ENCODE data around the gene AIF1L. TPM values are rescaled to one million over a fixed set of nuclear protein-coding genes. Genes with fewer than 3 reads are reported as not detected.

The AIF1L gene
- total and polyA plus RNA-seq, 2 of the 4 experiments (the other 2 are of a cell fraction) = 0.18 to 0.19 TPM

GRCh38 chr9:131103024-131103423, 6.7 kb downstream of the AIF1L start:
- no peak overlapping the region for H2AK9ac ChIP-seq (replicated peaks; ENCODE audit: low read depth, low read length, poor library complexity)
- no peak for TF ChIP-seq BHLHE40 (IDR thresholded peaks at IDR 0.05; ENCODE audit: low read depth, low read length)
- TF ChIP-seq CTCF (conservative IDR thresholded peaks at IDR 0.05; ENCODE audit: low read depth, low read length) = no peak
- TF ChIP-seq CEBPB (IDR thresholded peaks at IDR 0.05; ENCODE audit: low read depth, low read length) = no peak
- no peak for TF ChIP-seq POLR2A (IDR thresholded peaks at IDR 0.05; ENCODE audit: low read depth, low read length)
- no peak for TF ChIP-seq SMC3 (IDR thresholded peaks at IDR 0.05; ENCODE audit: low read depth, low read length)
- TF ChIP-seq MXI1 (IDR thresholded peaks at IDR 0.05; ENCODE audit: borderline replicate concordance, low read depth, low read length) = no peak
- TF ChIP-seq RCOR1 (IDR thresholded peaks at IDR 0.05; ENCODE audit: insufficient replicate concordance, low read length) = no peak
- TF ChIP-seq MAZ (IDR thresholded peaks at IDR 0.05; ENCODE audit: borderline replicate concordance, low read depth, low read length) = no peak
- TF ChIP-seq FOS (IDR thresholded peaks at IDR 0.05; ENCODE audit: low read depth, low read length) = no peak
- TF ChIP-seq CHD1 (IDR thresholded peaks at IDR 0.05; ENCODE audit: low read depth, low read length) = no peak
- TF ChIP-seq ELK1 (IDR thresholded peaks at IDR 0.05; ENCODE audit: borderline replicate concordance, low read depth, low read length) = no peak
- no peaks in the 10 kb centered on the region for H4K20me1 ChIP-seq (ENCODE audit: insufficient read depth, low read length)
- H3K79me1 ChIP-seq (ENCODE audit: low read depth in 1 of 2, low read length in 2 of 2) = no peaks in the 10 kb centered on the region
- H3K36me3 ChIP-seq (ENCODE audit: control insufficient read depth, insufficient read depth, low read length) = no peaks in the 10 kb centered on the region
- H4K8ac ChIP-seq (ENCODE audit: low read depth in 2 of 2, low read length in 2 of 2) = no peak overlapping the region
- H3K18ac ChIP-seq (ENCODE audit: low read depth, low read length) = no peak overlapping the region
- H3K9ac ChIP-seq (ENCODE audit: low read depth, low read length) = no peak overlapping the region
- no peak overlapping the region for H3K4me2 ChIP-seq (ENCODE audit: low read depth, low read length)
- no TSS peak for BruUV-seq (replicated peaks)
- ChIA-PET CTCF (no interaction called here), POLR2A (ENCODE audit: unreplicated experiment) (no interaction called here)
- no peak overlapping the region for H2BK15ac ChIP-seq (ENCODE audit: low read depth, low read length)
- no peak overlapping the region for H3K4me3 ChIP-seq (ENCODE audit: insufficient read depth, low read depth, low read length)
- no peak overlapping the region for H2BK120ac ChIP-seq (ENCODE audit: low read depth, low read length)
- intact Hi-C loops (cut with micrococcal nuclease) (no loop called here), dilution Hi-C loops (cut with HindIII; ENCODE audit: low sequenced_read_pairs, unreplicated experiment) (no loop called here), in situ Hi-C loops (cut with MboI; ENCODE audit: low sequenced_read_pairs) (no loop called here)
- DNase-seq (no peak), ATAC-seq (ENCODE audit: low read depth) (no peak)
- no peak overlapping the region for H2AFZ ChIP-seq (replicated peaks; ENCODE audit: low read length, poor library complexity)
- no peak overlapping the region for H4K91ac ChIP-seq (ENCODE audit: insufficient read depth, low read depth, low read length)
- H3K9me3 ChIP-seq (ENCODE audit: control insufficient read depth, insufficient read depth, low read length) = no peaks in the 10 kb centered on the region
- no peak overlapping the region for H3K14ac ChIP-seq (replicated peaks; ENCODE audit: low read depth, low read length)
- H2BK5ac ChIP-seq (ENCODE audit: low read depth, low read length, poor library complexity, severe bottlenecking) = no peak overlapping the region
- no peak overlapping the region for H3K56ac ChIP-seq (ENCODE audit: extremely low read depth, insufficient read depth, low read length)
- H3K27me3 ChIP-seq (ENCODE audit: control insufficient read depth, insufficient read depth, low read length) = peaks cover 27% of the 10 kb centered on the region
- H4K5ac ChIP-seq (ENCODE audit: low read depth, low read length) = no peak overlapping the region
- H2AK5ac ChIP-seq (ENCODE audit: low read depth, low read length) = no peak overlapping the region
- H3K4ac ChIP-seq (ENCODE audit: low read depth, low read length) = no peak overlapping the region
- H3K4me1 ChIP-seq (ENCODE audit: control insufficient read depth, insufficient read depth, low read length) = 0 out of 2 replicates have a peak, but pooled peaks cover 2% of the 10 kb centered on the region
- H3K23ac ChIP-seq (ENCODE audit: low read depth, low read length) = no peak overlapping the region
- 47% methylated on average over 3 of the region's 9 CpGs; no CpG with 5 or more reads in 1 of the 2 experiments for WGBS, 2 experiments (ENCODE audit: extremely low coverage in 2 of 2, insufficient read length in 1 of 2)
- H3K9me1 ChIP-seq (ENCODE audit: insufficient read depth, low read length) = no peaks in the 10 kb centered on the region
- H3K27ac ChIP-seq (ENCODE audit: insufficient read depth, low read length) = no peak overlapping the region
- no peak overlapping the region for H2BK20ac ChIP-seq (ENCODE audit: low read depth, low read length)

Measured in IMR-90 (cell line).